Activated effector memory CD4-positive, alpha-beta T cell treated with Interleukin-2 at 50 U/mL for 16 hours (primary cell): ENCODE measurements around the gene DBF4.
"Not testable (repeated sequence)": the region's sequence is repeated elsewhere in the genome, so short reads cannot be mapped to it uniquely, and the experiment has no call there.

Experiments
- DNase-seq: peaks from one replicate; pipeline ENCODE4 v3.0.0-alpha.2; 2020

DBF4 gene

GRCh38 chr7:87876040-87876868 lies at the start of gene DBF4, which contains the start of gene SLC25A40:
Gene DBF4 (plus strand): TSS chr7:87876493. CDS start chr7:87876733, 240 bp downstream.
Gene SLC25A40 (minus strand): TSS chr7:87876360. CDS start chr7:87858727, 17,633 bp downstream.
- DNase-seq, result peak; percentile 95

GRCh38 chr7:87828383-87828782 lies 47.9 kb upstream of the DBF4 start:
- DNase-seq, result not testable (repeated sequence)

GRCh38 chr7:87831097-87831496 lies 45.2 kb upstream of the DBF4 start:
- DNase-seq, result no peak

- DNase-seq, result no peak
These were observed 43.2 kb upstream of the DBF4 start for GRCh38 chr7:87833130-87833529.

- DNase-seq, result no peak
These were observed 38.7 kb upstream of the DBF4 start for GRCh38 chr7:87837597-87837996.

- no peak for DNase-seq
These were observed 25.3 kb upstream of the DBF4 start for GRCh38 chr7:87850836-87851593.

GRCh38 chr7:87852306-87852705 lies 24.0 kb upstream of the DBF4 start:
- DNase-seq, result no peak

GRCh38 chr7:87853237-87853864 lies 22.9 kb upstream of the DBF4 start:
- DNase-seq, result no peak

GRCh38 chr7:87858417-87859100 lies 17.7 kb upstream of the DBF4 start:
- DNase-seq, result no peak

- DNase-seq, result no peak
These were observed 10.2 kb upstream of the DBF4 start for GRCh38 chr7:87866089-87866488.

GRCh38 chr7:87866533-87866932 lies 9.8 kb upstream of the DBF4 start:
- DNase-seq, result not testable (repeated sequence)

- DNase-seq, result no peak
These were observed 5.8 kb upstream of the DBF4 start for GRCh38 chr7:87870471-87870870.

- DNase-seq, result no peak
These were observed 3.9 kb upstream of the DBF4 start for GRCh38 chr7:87872346-87872745.

- DNase-seq, result not testable (repeated sequence)
These were observed 3.0 kb upstream of the DBF4 start for GRCh38 chr7:87873328-87873727.

- DNase-seq, result no peak
These were observed 2.2 kb upstream of the DBF4 start for GRCh38 chr7:87874066-87874465.

- no peak for DNase-seq
These were observed 898 bp upstream of the DBF4 start for GRCh38 chr7:87875151-87876039.

- peak; percentile 37 for DNase-seq
These were observed 559 bp downstream of the DBF4 start for GRCh38 chr7:87876869-87877234.

- DNase-seq, result no peak
These were observed 1.2 kb downstream of the DBF4 start for GRCh38 chr7:87877366-87878040.

GRCh38 chr7:87878208-87878735 lies 2.0 kb downstream of the DBF4 start:
- no peak for DNase-seq

- no peak for DNase-seq
These were observed 6.1 kb downstream of the DBF4 start for GRCh38 chr7:87882151-87882937.
